ENCODE measurements around the gene TLE4. TPM values are rescaled to one million over a fixed set of nuclear protein-coding genes. Genes with fewer than 3 reads are reported as not detected.

Gene TLE4
- total and polyA plus RNA-seq, 2 experiments from 2014 or later, result 45.8 to 72.9 TPM

GRCh38 chr9:79682076-79682736, 110.4 kb downstream of the TLE4 start:
- Mint-ChIP-seq H3K27ac (peak overlapping the region; percentile 32), H3K4me3 (no peak overlapping the region), H3K4me1 (peaks cover 19% of the 10 kb centered on the region), H3K36me3 (ENCODE audit: low read depth) (peaks cover 16% of the 10 kb centered on the region; the same call in 2 of the 3 replicates), H3K27me3 (ENCODE audit: insufficient read depth, low read depth, poor library complexity) (no peaks in the 10 kb centered on the region), H3K9me3 (no peaks in the 10 kb centered on the region)
- Histone ChIP-seq H3K4me3 (no peak overlapping the region), H3K79me2 (replicated peaks; ENCODE audit: insufficient read depth) (0 out of 2 replicates have a peak, but pooled peaks cover 3% of the 10 kb centered on the region), H4K20me1 (replicated peaks; ENCODE audit: insufficient read depth) (no peaks in the 10 kb centered on the region), H3F3A (replicated peaks; ENCODE audit: low read depth) (no peaks in the 10 kb centered on the region), H3K36me3 (ENCODE audit: insufficient read depth) (no peaks in the 10 kb centered on the region), H3K9me2 (ENCODE audit: insufficient read depth) (no peaks in the 10 kb centered on the region), H3K4me1 (ENCODE audit: insufficient read depth) (no peaks in the 10 kb centered on the region; the same call in 1 of the 2 replicates), H3K4me2 (no peak overlapping the region), H3K27ac (ENCODE audit: low read depth) (no peak overlapping the region), H2AFZ (no peak overlapping the region), H3K27me3 (ENCODE audit: insufficient read depth) (no peaks in the 10 kb centered on the region)
- DNase-seq (ENCODE audit: low spot score), result no peak
- no peak for ATAC-seq
- TF ChIP-seq JUNB (IDR thresholded peaks at IDR 0.05; ENCODE audit: unreplicated experiment), result no peak
- no peak for TF ChIP-seq STAT1 (IDR thresholded peaks at IDR 0.05; ENCODE audit: unreplicated experiment)
- TF ChIP-seq EZH2 (IDR thresholded peaks at IDR 0.05; ENCODE audit: low read depth, unreplicated experiment), result no peak
- TF ChIP-seq CREB1 (CRISPR knock-in tag; IDR thresholded peaks at IDR 0.05; ENCODE audit: low read depth), result no peak
- TF ChIP-seq REST (IDR thresholded peaks at IDR 0.05; ENCODE audit: unreplicated experiment), result no peak
- no peak for TF ChIP-seq ZNF114 (CRISPR knock-in tag; IDR thresholded peaks at IDR 0.05)
- TF ChIP-seq EZH2phosphoT487 (IDR thresholded peaks at IDR 0.05; ENCODE audit: unreplicated experiment), result no peak
- no peak for TF ChIP-seq ZNF331 (CRISPR knock-in tag; IDR thresholded peaks at IDR 0.05; ENCODE audit: low read depth)
- TF ChIP-seq ZNF462 (CRISPR knock-in tag; IDR thresholded peaks at IDR 0.05), result no peak
- TF ChIP-seq, protein P1, sequence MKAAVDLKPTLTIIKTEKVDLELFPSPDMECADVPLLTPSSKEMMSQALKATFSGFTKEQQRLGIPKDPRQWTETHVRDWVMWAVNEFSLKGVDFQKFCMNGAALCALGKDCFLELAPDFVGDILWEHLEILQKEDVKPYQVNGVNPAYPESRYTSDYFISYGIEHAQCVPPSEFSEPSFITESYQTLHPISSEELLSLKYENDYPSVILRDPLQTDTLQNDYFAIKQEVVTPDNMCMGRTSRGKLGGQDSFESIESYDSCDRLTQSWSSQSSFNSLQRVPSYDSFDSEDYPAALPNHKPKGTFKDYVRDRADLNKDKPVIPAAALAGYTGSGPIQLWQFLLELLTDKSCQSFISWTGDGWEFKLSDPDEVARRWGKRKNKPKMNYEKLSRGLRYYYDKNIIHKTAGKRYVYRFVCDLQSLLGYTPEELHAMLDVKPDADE (IDR thresholded peaks at IDR 0.05), result no peak
- TF ChIP-seq POLR2AphosphoS5 (IDR thresholded peaks at IDR 0.05; ENCODE audit: low read depth), result no peak
- TF ChIP-seq, protein P2, sequence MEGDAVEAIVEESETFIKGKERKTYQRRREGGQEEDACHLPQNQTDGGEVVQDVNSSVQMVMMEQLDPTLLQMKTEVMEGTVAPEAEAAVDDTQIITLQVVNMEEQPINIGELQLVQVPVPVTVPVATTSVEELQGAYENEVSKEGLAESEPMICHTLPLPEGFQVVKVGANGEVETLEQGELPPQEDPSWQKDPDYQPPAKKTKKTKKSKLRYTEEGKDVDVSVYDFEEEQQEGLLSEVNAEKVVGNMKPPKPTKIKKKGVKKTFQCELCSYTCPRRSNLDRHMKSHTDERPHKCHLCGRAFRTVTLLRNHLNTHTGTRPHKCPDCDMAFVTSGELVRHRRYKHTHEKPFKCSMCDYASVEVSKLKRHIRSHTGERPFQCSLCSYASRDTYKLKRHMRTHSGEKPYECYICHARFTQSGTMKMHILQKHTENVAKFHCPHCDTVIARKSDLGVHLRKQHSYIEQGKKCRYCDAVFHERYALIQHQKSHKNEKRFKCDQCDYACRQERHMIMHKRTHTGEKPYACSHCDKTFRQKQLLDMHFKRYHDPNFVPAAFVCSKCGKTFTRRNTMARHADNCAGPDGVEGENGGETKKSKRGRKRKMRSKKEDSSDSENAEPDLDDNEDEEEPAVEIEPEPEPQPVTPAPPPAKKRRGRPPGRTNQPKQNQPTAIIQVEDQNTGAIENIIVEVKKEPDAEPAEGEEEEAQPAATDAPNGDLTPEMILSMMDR (conservative IDR thresholded peaks at IDR 0.05; ENCODE audit: low read depth in 2 of 2), result no peak

All from GM23338 (cell line).